Thoracic aorta (tissue), 2 donors: ENCODE results near the gene TUNAR. TPM values are rescaled to one million over a fixed set of nuclear protein-coding genes. Genes with fewer than 3 reads are reported as not detected.
A peak's percentile ranks its signal among the peaks of the same experiment; 100 is the strongest.

ENCODE experiments used
- ATAC-seq: fragments of 150-250 bp; one replicate; pipeline ENCODE4 v1.8.0; 2017; ENCODE audit warnings: low read depth; ENCODE audit not compliant: insufficient number of reproducible peaks, low FRiP score
- DNase-seq: peaks from one replicate; pipeline ENCODE4 v3.0.0-alpha.2; 2020; ENCODE audit warnings: low spot score
- H3K27ac ChIP-seq, 2 donors: fragments of 200-600 bp; sonication (generic); 1 replicate in 1 of 2; 2 replicates in 1 of 2; pipeline ENCODE4 v1.5.1; 2016; ENCODE audit warnings: mild to moderate bottlenecking in 2 of 2, moderate library complexity in 2 of 2
- H3K27me3 ChIP-seq: fragments of 200-600 bp; sonication (generic); replicated peaks from 2 replicates; pipeline ENCODE4 v1.6.0; 2016; ENCODE audit warnings: mild to moderate bottlenecking; ENCODE audit not compliant: insufficient read depth
- H3K36me3 ChIP-seq: fragments of 200-600 bp; sonication (generic); one replicate; pipeline ENCODE4 v1.5.1; 2016
- H3K4me1 ChIP-seq, 2 donors: fragments of 200-600 bp; sonication (generic); 1 replicate in 1 of 2; 2 replicates in 1 of 2; pipeline versions ENCODE4 v1.5.1 to v1.6.0; 2016; ENCODE audit warnings: low read depth in 2 of 2, mild to moderate bottlenecking in 1 of 2; ENCODE audit not compliant: control insufficient read depth in 1 of 2
- H3K4me3 ChIP-seq: fragments of 200-600 bp; sonication (generic); 2 replicates; pipeline ENCODE4 v1.5.1; 2016; ENCODE audit warnings: mild to moderate bottlenecking
- H3K9me3 ChIP-seq: fragments of 200-600 bp; sonication (generic); 2 replicates; pipeline ENCODE4 v1.5.1; 2016
- CTCF ChIP-seq: fragments of 200-600 bp; sonication (generic); IDR thresholded peaks from one replicate; pipeline ENCODE4 v1.5.1; 2019; ENCODE audit warnings: antibody characterized with exemption
- total RNA-seq, 2 donors: library from RNA; depleted of rRNA; stranded (reverse); fragments of >200 nt; gene quantifications; one replicate each; pipeline versions ENCODE4 v1.1.0 to v1.2.3, GENCODE V29; 2016

The TUNAR gene
- total RNA-seq, 2 donors from 2014 or later: not detected

- DNase-seq (no peak), ATAC-seq (no peak)
- Histone ChIP-seq H3K27ac (no peak overlapping the region), H3K27me3 (peaks cover 8% of the 10 kb centered on the region), H3K4me3 (no peak overlapping the region), H3K4me1 (peaks cover 0 to 10% of the 10 kb centered on the region in 2 donors), H3K36me3 (no peaks in the 10 kb centered on the region), H3K9me3 (no peaks in the 10 kb centered on the region)
- TF ChIP-seq CTCF: no peak
Measured at GRCh38 chr14:95877633-95878032, 1.0 kb downstream of the TUNAR start.

GRCh38 chr14:95884377-95884776 lies 7.7 kb downstream of the TUNAR start:
- no peak for DNase-seq
- H3K27me3 ChIP-seq: no peaks in the 10 kb centered on the region
- H3K4me1 ChIP-seq: peaks cover 16 to 41% of the 10 kb centered on the region in 2 donors
- no peak overlapping the region for H3K4me3 ChIP-seq
- ATAC-seq: peak; percentile 29
- no peaks in the 10 kb centered on the region for H3K36me3 ChIP-seq
- no peak for TF ChIP-seq CTCF
- H3K9me3 ChIP-seq: no peaks in the 10 kb centered on the region
- H3K27ac ChIP-seq: no peak overlapping the region

GRCh38 chr14:95885278-95885677 lies 8.6 kb downstream of the TUNAR start:
- no peaks in the 10 kb centered on the region for H3K9me3 ChIP-seq
- peaks cover 16 to 45% of the 10 kb centered on the region in 2 donors for H3K4me1 ChIP-seq
- H3K4me3 ChIP-seq: no peak overlapping the region
- no peaks in the 10 kb centered on the region for H3K27me3 ChIP-seq
- no peak for ATAC-seq
- no peaks in the 10 kb centered on the region for H3K36me3 ChIP-seq
- no peak for TF ChIP-seq CTCF
- no peak overlapping the region for H3K27ac ChIP-seq
- no peak for DNase-seq

GRCh38 chr14:95885866-95886265 lies 9.2 kb downstream of the TUNAR start:
- Histone ChIP-seq H3K27me3 (no peaks in the 10 kb centered on the region), H3K4me3 (no peak overlapping the region), H3K9me3 (no peaks in the 10 kb centered on the region), H3K27ac (peak overlapping the region in 1 of 2 donors; percentile 34), H3K36me3 (no peaks in the 10 kb centered on the region), H3K4me1 (peaks cover 16 to 45% of the 10 kb centered on the region in 2 donors)
- ATAC-seq (no peak), DNase-seq (no peak)
- TF ChIP-seq CTCF: no peak

- no peak for DNase-seq
- peak overlapping the region in 1 of 2 donors; percentile 34 for H3K27ac ChIP-seq
Measured at GRCh38 chr14:95886366-95887056, 9.9 kb downstream of the TUNAR start.

More at GRCh38 chr14:95886366-95887056, 9.9 kb downstream of the TUNAR start:
- Histone ChIP-seq H3K36me3 (no peaks in the 10 kb centered on the region), H3K9me3 (no peaks in the 10 kb centered on the region), H3K4me3 (no peak overlapping the region), H3K4me1 (peaks cover 16 to 45% of the 10 kb centered on the region in 2 donors), H3K27me3 (no peaks in the 10 kb centered on the region)
- ATAC-seq: no peak
- no peak for TF ChIP-seq CTCF
